ENCODE measurements around the gene NPHS1. TPM values are rescaled to one million over a fixed set of nuclear protein-coding genes. Genes with fewer than 3 reads are reported as not detected.

Gene NPHS1
- total and polyA plus RNA-seq, 2 donors from 2014 or later = 0.25 to 39.7 TPM

DNA sequence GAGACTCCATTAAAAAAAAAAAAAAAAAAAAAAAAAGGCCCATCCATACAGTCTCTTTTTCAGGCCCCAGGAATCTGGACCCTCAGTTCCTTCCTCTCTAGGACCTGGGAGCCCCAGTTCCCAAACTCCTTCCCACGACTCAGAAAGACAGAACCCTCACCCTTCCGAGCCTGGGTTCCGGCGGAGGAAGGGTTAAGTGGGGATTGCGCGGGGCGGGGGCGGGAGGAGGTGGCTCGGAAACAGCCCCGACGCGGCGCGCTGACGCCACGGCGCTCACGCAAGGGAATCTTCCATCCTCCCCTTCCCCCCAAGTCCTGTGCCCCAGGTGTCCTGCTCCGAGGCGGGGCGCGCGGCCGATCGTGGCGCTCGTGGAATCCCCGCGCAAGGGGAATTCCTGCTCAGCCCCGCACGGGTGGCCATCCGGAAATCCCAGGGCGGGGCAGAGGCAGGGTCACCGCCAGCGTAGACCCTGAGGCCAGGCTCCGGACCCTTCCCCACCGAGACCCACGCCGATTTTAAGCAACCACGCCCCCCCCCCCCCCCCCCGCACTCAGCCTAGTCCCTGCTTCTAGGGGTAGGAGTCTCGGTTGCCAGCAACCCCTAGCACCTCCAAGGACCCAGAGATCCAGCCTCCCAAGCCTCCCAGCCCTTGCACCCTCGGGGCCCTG, 47.4 kb upstream of the NPHS1 start:
- H3K4me1 ChIP-seq (ENCODE audit: control insufficient read depth in 2 of 3, insufficient read depth in 2 of 3, low read depth in 1 of 3, low read length in 3 of 3) = peaks cover 0 to 7% (median 0%) of the 10 kb centered on the region in 3 donors
- H3K9ac ChIP-seq (ENCODE audit: low read length in 3 of 3) = peak overlapping the region; percentile 22 to 69 (median 24)
- H3K27me3 ChIP-seq (ENCODE audit: control insufficient read depth, insufficient read depth, low read length) = no peaks in the 10 kb centered on the region
- intact Hi-C loops (cut with DNase I) = no loop called here
- TF ChIP-seq CTCF (IDR thresholded peaks at IDR 0.05; ENCODE audit: borderline replicate concordance, extremely low read depth, insufficient read depth) = no peak
- peak overlapping the region; percentile 84 to 86 for H3K27ac ChIP-seq (ENCODE audit: low read depth in 2 of 2, low read length in 2 of 2)
- no peaks in the 10 kb centered on the region for H3K36me3 ChIP-seq (ENCODE audit: control insufficient read depth in 2 of 3, insufficient read depth in 3 of 3, low read length in 3 of 3)
- peak; percentile 77 to 95 (median 86) for DNase-seq
- no peaks in the 10 kb centered on the region for H3K9me3 ChIP-seq (ENCODE audit: control insufficient read depth in 2 of 3, insufficient read depth in 1 of 3, low read length in 3 of 3)
- no peak for FAIRE-seq
- H3K4me3 ChIP-seq (ENCODE audit: low read length in 3 of 3) = peak overlapping the region; percentile 62 to 78 (median 65)

DNA sequence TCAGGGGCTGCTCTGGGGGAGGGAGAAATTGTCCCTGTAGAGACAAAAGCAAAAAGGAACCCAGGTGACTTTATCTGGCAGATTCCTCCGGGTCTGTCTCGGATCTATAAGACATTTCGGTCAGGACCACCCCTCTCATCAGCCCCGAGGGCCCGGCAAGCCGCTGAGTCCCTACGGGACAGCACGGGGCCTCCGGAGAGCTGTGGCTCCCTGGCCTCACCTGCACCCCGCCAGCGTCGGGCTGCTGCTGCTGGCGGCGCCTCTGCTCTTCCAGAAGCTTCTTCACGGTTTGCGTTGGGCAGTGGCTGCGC, 46.1 kb upstream of the NPHS1 start:
- TF ChIP-seq CTCF (IDR thresholded peaks at IDR 0.05; ENCODE audit: borderline replicate concordance, extremely low read depth, insufficient read depth) = no peak
- H3K4me3 ChIP-seq (ENCODE audit: low read length in 3 of 3) = peak overlapping the region in 2 of 3 donors; percentile 62 to 78
- DNase-seq (peak in 1 of 5 donors; percentile 45), FAIRE-seq (no peak)
- H3K27ac ChIP-seq (ENCODE audit: low read depth in 2 of 2, low read length in 2 of 2) = peak overlapping the region; percentile 43 to 69
- peak overlapping the region in 1 of 3 donors; percentile 77 for H3K9ac ChIP-seq (ENCODE audit: low read length in 3 of 3)
- H3K36me3 ChIP-seq (ENCODE audit: control insufficient read depth in 2 of 3, insufficient read depth in 3 of 3, low read length in 3 of 3) = no peaks in the 10 kb centered on the region
- peaks cover 0 to 7% (median 0%) of the 10 kb centered on the region in 3 donors for H3K4me1 ChIP-seq (ENCODE audit: control insufficient read depth in 2 of 3, insufficient read depth in 2 of 3, low read depth in 1 of 3, low read length in 3 of 3)
- no peaks in the 10 kb centered on the region for H3K9me3 ChIP-seq (ENCODE audit: control insufficient read depth in 2 of 3, insufficient read depth in 1 of 3, low read length in 3 of 3)
- H3K27me3 ChIP-seq (ENCODE audit: control insufficient read depth, insufficient read depth, low read length) = no peaks in the 10 kb centered on the region
- intact Hi-C loops (cut with DNase I) = no loop called here

GRCh38 chr19:35897706-35898451, 45.6 kb upstream of the NPHS1 start:
- TF ChIP-seq CTCF (IDR thresholded peaks at IDR 0.05; ENCODE audit: borderline replicate concordance, extremely low read depth, insufficient read depth) = no peak

More at GRCh38 chr19:35897706-35898451, 45.6 kb upstream of the NPHS1 start:
- Histone ChIP-seq H3K4me1 (ENCODE audit: control insufficient read depth in 2 of 3, insufficient read depth in 2 of 3, low read depth in 1 of 3, low read length in 3 of 3) (peaks cover 0 to 7% (median 0%) of the 10 kb centered on the region in 3 donors), H3K4me3 (ENCODE audit: low read length in 3 of 3) (peak overlapping the region in 2 of 3 donors; percentile 62 to 78), H3K27ac (ENCODE audit: low read depth in 2 of 2, low read length in 2 of 2) (no peak overlapping the region), H3K36me3 (ENCODE audit: control insufficient read depth in 2 of 3, insufficient read depth in 3 of 3, low read length in 3 of 3) (peaks cover 0 to 3% (median 3%) of the 10 kb centered on the region in 3 donors), H3K9ac (ENCODE audit: low read length in 3 of 3) (peak overlapping the region in 1 of 3 donors; percentile 77), H3K27me3 (ENCODE audit: control insufficient read depth, insufficient read depth, low read length) (no peaks in the 10 kb centered on the region), H3K9me3 (ENCODE audit: control insufficient read depth in 2 of 3, insufficient read depth in 1 of 3, low read length in 3 of 3) (no peaks in the 10 kb centered on the region)
- no peak for FAIRE-seq
- DNase-seq = peak in 1 of 5 donors; percentile 72
- intact Hi-C loops (cut with DNase I) = no loop called here

Data from kidney (tissue), 14 donors.